Measurements from ENCODE around the gene MSI2. TPM values are rescaled to one million over a fixed set of nuclear protein-coding genes. Genes with fewer than 3 reads are reported as not detected.

Gene MSI2
- total and polyA plus RNA-seq, 2 experiments from 2014 or later = 18.9 to 41.8 TPM

- TF ChIP-seq ZNF462 (CRISPR knock-in tag; IDR thresholded peaks at IDR 0.05) (no peak), EZH2 (IDR thresholded peaks at IDR 0.05; ENCODE audit: low read depth, unreplicated experiment) (no peak), EZH2phosphoT487 (IDR thresholded peaks at IDR 0.05; ENCODE audit: unreplicated experiment) (no peak), JUNB (IDR thresholded peaks at IDR 0.05; ENCODE audit: unreplicated experiment) (no peak), NANOG (IDR thresholded peaks at IDR 0.05; ENCODE audit: borderline replicate concordance) (no peak), ZNF114 (CRISPR knock-in tag; IDR thresholded peaks at IDR 0.05) (no peak), STAT1 (IDR thresholded peaks at IDR 0.05; ENCODE audit: unreplicated experiment) (no peak)
Measured at GRCh38 chr17:57668332-57668731, 412.0 kb downstream of the MSI2 start (continued).

- Histone ChIP-seq H3K27ac (ENCODE audit: low read depth) (no peak overlapping the region), H3K4me2 (no peak overlapping the region), H3K4me3 (no peak overlapping the region), H3K79me2 (replicated peaks; ENCODE audit: insufficient read depth) (no peaks in the 10 kb centered on the region), H3K9me2 (ENCODE audit: insufficient read depth) (no peaks in the 10 kb centered on the region), H3K4me1 (ENCODE audit: insufficient read depth) (peaks cover 15% of the 10 kb centered on the region), H4K20me1 (replicated peaks; ENCODE audit: insufficient read depth) (no peaks in the 10 kb centered on the region; the same call in none of the 2 replicates), H3K27me3 (ENCODE audit: insufficient read depth) (no peaks in the 10 kb centered on the region), H3K36me3 (ENCODE audit: insufficient read depth) (no peaks in the 10 kb centered on the region), H2AFZ (no peak overlapping the region), H3F3A (replicated peaks; ENCODE audit: low read depth) (no peaks in the 10 kb centered on the region; the same call in 1 of the 2 replicates)
- H3K27me3 Mint-ChIP-seq (ENCODE audit: insufficient read depth, low read depth, poor library complexity) = peaks cover 8% of the 10 kb centered on the region
- H3K4me3 Mint-ChIP-seq = no peak overlapping the region
- no peaks in the 10 kb centered on the region for H3K36me3 Mint-ChIP-seq (ENCODE audit: low read depth)
- H3K27ac Mint-ChIP-seq = no peak overlapping the region
- no peak for ATAC-seq
- DNase-seq (ENCODE audit: low spot score) = no peak
- H3K9me3 Mint-ChIP-seq = no peaks in the 10 kb centered on the region
- H3K4me1 Mint-ChIP-seq = peaks cover 39% of the 10 kb centered on the region
- TF ChIP-seq CTCF (conservative IDR thresholded peaks at IDR 0.05; ENCODE audit: low read depth in 2 of 2) = no peak
- TF ChIP-seq REST (IDR thresholded peaks at IDR 0.05; ENCODE audit: unreplicated experiment) = no peak
- no peak for TF ChIP-seq EZH2 (IDR thresholded peaks at IDR 0.05; ENCODE audit: low read depth, unreplicated experiment)
- no peak for TF ChIP-seq CREB1 (CRISPR knock-in tag; IDR thresholded peaks at IDR 0.05; ENCODE audit: low read depth)
- TF ChIP-seq ZNF114 (CRISPR knock-in tag; IDR thresholded peaks at IDR 0.05) = no peak
- no peak for TF ChIP-seq EZH2phosphoT487 (IDR thresholded peaks at IDR 0.05; ENCODE audit: unreplicated experiment)
- no peak for TF ChIP-seq STAT1 (IDR thresholded peaks at IDR 0.05; ENCODE audit: unreplicated experiment)
- TF ChIP-seq ZNF331 (CRISPR knock-in tag; IDR thresholded peaks at IDR 0.05; ENCODE audit: low read depth) = no peak
Measured at GRCh38 chr17:57669671-57670529, 413.6 kb downstream of the MSI2 start.

Data from GM23338 (cell line).